HCT116 (cell line): ENCODE data around the gene SCP2. TPM values are rescaled to one million over a fixed set of nuclear protein-coding genes. Genes with fewer than 3 reads are reported as not detected.

Experiments used
- ATAC-seq: fragments of 200-7000 bp; cut with Tn5 transposase; 2 replicates; pipeline ENCODE4 v1.9.1; 2020; ENCODE audit warnings: mild to moderate bottlenecking, moderate library complexity
- BruUV-seq: library from RNA; stranded (reverse); fragments of 400-500 nt; replicated peaks from 2 replicates; lab custom pipeline; 2021; lab: Mats Ljungman, UMichigan
- CTCF ChIA-PET: fragments of 300-600 bp; sonication (Branson Sonifier 250); formaldehyde crosslinking; loops from one replicate; lab custom pipeline; 2021; ENCODE audit warnings: antibody characterized with exemption; lab: Charles Lee
- POLR2A ChIA-PET: fragments of 300-600, 350-600 bp; sonication (Branson Sonifier 250); formaldehyde crosslinking; loops from one replicate; lab custom pipeline; 2021; ENCODE audit warnings: antibody characterized with exemption; lab: Charles Lee
- RAD21 ChIA-PET, 2 experiments: fragments of 300-600 bp; sonication (Branson Sonifier 250); formaldehyde crosslinking; loops; one replicate each; lab custom pipeline; 2023; ENCODE audit warnings: low total read pairs in 2 of 2; ENCODE audit not compliant: uncharacterized antibody in 2 of 2, unreplicated experiment in 2 of 2, low non-redundant PET in 1 of 2; lab: Charles Lee
- DNase-seq: peaks from one replicate; pipeline ENCODE4 v3.0.0-alpha.2; 2010; ENCODE audit warnings: low read depth, low spot score
- H2AFZ ChIP-seq: fragments of 200-600 bp; shearing (Covaris generic), sonication (generic); 2 replicates; pipeline ENCODE4 v1.6.1; 2017; ENCODE audit warnings: low read depth, mixed run types, mixed read lengths, antibody characterized with exemption, low read length; ENCODE audit not compliant: poor library complexity, severe bottlenecking
- H3K27ac ChIP-seq: 2 replicates; pipeline ENCODE4 v1.5.1; 2012; ENCODE audit warnings: low read depth, low read length
- H3K27me3 ChIP-seq: fragments of 200-600 bp; sonication (generic); 2 replicates; pipeline ENCODE4 v1.6.1; 2016; ENCODE audit warnings: mixed run types, low read length, mixed read lengths; ENCODE audit not compliant: insufficient read depth
- H3K36me3 ChIP-seq, 2 experiments: fragments of 200-500 bp in 1 of 2; fragments of 200-600 bp in 1 of 2; sonication (Bioruptor generic) in 1 of 2; sonication (generic) in 1 of 2; 2 replicates each; pipeline versions ENCODE4 v1.5.1 to v1.6.1; 2014 to 2016; ENCODE audit warnings: low read length in 2 of 2, inconsistent platforms in 1 of 2, mixed read lengths in 1 of 2, mixed run types in 1 of 2; ENCODE audit not compliant: insufficient read depth in 2 of 2, control insufficient read depth in 1 of 2
- H3K4me1 ChIP-seq, 2 experiments: fragments of 200-600 bp in 1 of 2; sonication (generic) in 1 of 2; 2 replicates each; pipeline versions ENCODE4 v1.5.1 to v1.6.1; 2012 to 2017; ENCODE audit warnings: low read length in 2 of 2, inconsistent platforms in 1 of 2, mild to moderate bottlenecking in 1 of 2, mixed read lengths in 1 of 2, mixed run types in 1 of 2, moderate library complexity in 1 of 2; ENCODE audit not compliant: insufficient read depth in 2 of 2, control insufficient read depth in 1 of 2
- H3K4me2 ChIP-seq: fragments of 200-600 bp; sonication (generic); 2 replicates; pipeline ENCODE4 v1.6.1; 2017; ENCODE audit warnings: mixed run types, low read length, mixed read lengths
- H3K4me3 ChIP-seq, 2 experiments: fragments of 200-600 bp in 1 of 2; sonication (generic) in 1 of 2; replicated peaks in 1 of 2; 2 replicates each; pipeline ENCODE4 v1.5.1; 2011 to 2016; ENCODE audit warnings: low read length in 2 of 2, control low read depth in 1 of 2, low read depth in 1 of 2, mild to moderate bottlenecking in 1 of 2, mixed read lengths in 1 of 2, mixed run types in 1 of 2
- H3K79me2 ChIP-seq: fragments of 200-600 bp; sonication (generic); 2 replicates; pipeline ENCODE4 v1.6.1; 2017; ENCODE audit warnings: mild to moderate bottlenecking, mixed run types, low read length, moderate library complexity, mixed read lengths; ENCODE audit not compliant: insufficient read depth
- H3K9ac ChIP-seq: fragments of 200-600 bp; sonication (generic); 2 replicates; pipeline ENCODE4 v1.6.1; 2016; ENCODE audit warnings: low read length, mixed read lengths
- H3K9me2 ChIP-seq: fragments of 200-600 bp; sonication (generic), shearing (Covaris generic); 2 replicates; pipeline ENCODE4 v1.6.1; 2017; ENCODE audit warnings: mixed run types, mild to moderate bottlenecking, moderate library complexity; ENCODE audit not compliant: insufficient read depth
- H3K9me3 ChIP-seq, 2 experiments: fragments of 200-500 bp in 1 of 2; fragments of 200-600 bp in 1 of 2; sonication (Bioruptor generic) in 1 of 2; sonication (generic) in 1 of 2; 2 replicates each; pipeline ENCODE4 v1.6.1; 2014 to 2017; ENCODE audit warnings: low read length in 2 of 2, mixed read lengths in 2 of 2, inconsistent platforms in 1 of 2, low read depth in 1 of 2, mild to moderate bottlenecking in 1 of 2, mixed run types in 1 of 2, moderate library complexity in 1 of 2; ENCODE audit not compliant: control insufficient read depth in 1 of 2, insufficient read depth in 1 of 2
- H4K20me1 ChIP-seq: fragments of 200-600 bp; sonication (generic), shearing (Covaris generic); 2 replicates; pipeline ENCODE4 v1.6.1; 2017; ENCODE audit warnings: mixed run types, mild to moderate bottlenecking, moderate library complexity; ENCODE audit not compliant: insufficient read depth
- CTCF ChIP-seq, 3 experiments: fragments of 200-600 bp in 1 of 3; sonication (generic) in 1 of 3; IDR thresholded peaks in 2 of 3; conservative IDR thresholded peaks in 1 of 3; 2 replicates each; pipeline ENCODE4 v1.5.1; 2012 to 2017; ENCODE audit warnings: low read depth in 2 of 3, low read length in 2 of 3, antibody characterized with exemption in 1 of 3, borderline replicate concordance in 1 of 3, control low read depth in 1 of 3, mild to moderate bottlenecking in 1 of 3, mixed read lengths in 1 of 3, mixed run types in 1 of 3, moderate library complexity in 1 of 3; ENCODE audit not compliant: insufficient read depth in 1 of 3
- ELF1 ChIP-seq: IDR thresholded peaks from 2 replicates; pipeline ENCODE4 v1.6.1; 2012; ENCODE audit warnings: low read depth, borderline replicate concordance
- intact Hi-C: fragments of 100-400 bp; cut with micrococcal nuclease; formaldehyde crosslinking; loops from 2 replicates; pipeline ENCODE4 v1.10.0; 2022
- total RNA-seq: library from RNA; stranded (reverse); gene quantifications from one replicate; pipeline ENCODE4 v1.2.1, GENCODE V29; 2021; ENCODE audit not compliant: unreplicated experiment

The SCP2 gene
- total RNA-seq, 1 experiment from 2014 or later: 62.0 TPM

GRCh38 chr1:53025034-53025768 lies 98.1 kb downstream of the SCP2 start:
- no TSS peak for BruUV-seq
- Histone ChIP-seq H3K36me3 (no peaks in the 10 kb centered on the region), H3K9me2 (no peaks in the 10 kb centered on the region), H3K9ac (no peak overlapping the region), H3K4me3 (no peak overlapping the region), H4K20me1 (no peaks in the 10 kb centered on the region), H3K4me2 (no peak overlapping the region), H3K9me3 (no peaks in the 10 kb centered on the region), H3K27ac (no peak overlapping the region), H2AFZ (no peak overlapping the region), H3K27me3 (no peaks in the 10 kb centered on the region), H3K79me2 (no peaks in the 10 kb centered on the region), H3K4me1 (no peaks in the 10 kb centered on the region)
- TF ChIP-seq CTCF (IDR thresholded peaks at IDR 0.05 in 2 of 3, conservative IDR thresholded peaks at IDR 0.05 in 1 of 3; ENCODE audit: borderline replicate concordance in 1 of 3, insufficient read depth in 1 of 3, low read depth in 2 of 3, low read length in 2 of 3): no peak
- intact Hi-C loops: no loop called here
- POLR2A ChIA-PET: no interaction called here
- DNase-seq: no peak
- RAD21 ChIA-PET: no interaction called here
- ATAC-seq: no peak
- CTCF ChIA-PET: no interaction called here

- H3K27me3 ChIP-seq: no peaks in the 10 kb centered on the region
- H3K9me2 ChIP-seq: no peaks in the 10 kb centered on the region
- DNase-seq (no peak), ATAC-seq (no peak)
- no peak for TF ChIP-seq ELF1
- no peak overlapping the region for H3K9ac ChIP-seq
- H3K36me3 ChIP-seq: no peaks in the 10 kb centered on the region
- ChIA-PET CTCF (no interaction called here), RAD21 (no interaction called here), POLR2A (no interaction called here)
- no peaks in the 10 kb centered on the region for H3K4me1 ChIP-seq
- H3K4me3 ChIP-seq: no peak overlapping the region
- H2AFZ ChIP-seq: no peak overlapping the region
- H4K20me1 ChIP-seq: no peaks in the 10 kb centered on the region
- intact Hi-C loops: no loop called here
- no peak overlapping the region for H3K27ac ChIP-seq
- H3K79me2 ChIP-seq: no peaks in the 10 kb centered on the region
- no peaks in the 10 kb centered on the region for H3K9me3 ChIP-seq
- H3K4me2 ChIP-seq: no peak overlapping the region
- no TSS peak for BruUV-seq
Observed at GRCh38 chr1:53025769-53026112, 98.7 kb downstream of the SCP2 start.
